Measurements from ENCODE around the gene SERPINA3. TPM values are rescaled to one million over a fixed set of nuclear protein-coding genes. Genes with fewer than 3 reads are reported as not detected.

Gene SERPINA3
- total RNA-seq, 1 donor: not detected

DNA sequence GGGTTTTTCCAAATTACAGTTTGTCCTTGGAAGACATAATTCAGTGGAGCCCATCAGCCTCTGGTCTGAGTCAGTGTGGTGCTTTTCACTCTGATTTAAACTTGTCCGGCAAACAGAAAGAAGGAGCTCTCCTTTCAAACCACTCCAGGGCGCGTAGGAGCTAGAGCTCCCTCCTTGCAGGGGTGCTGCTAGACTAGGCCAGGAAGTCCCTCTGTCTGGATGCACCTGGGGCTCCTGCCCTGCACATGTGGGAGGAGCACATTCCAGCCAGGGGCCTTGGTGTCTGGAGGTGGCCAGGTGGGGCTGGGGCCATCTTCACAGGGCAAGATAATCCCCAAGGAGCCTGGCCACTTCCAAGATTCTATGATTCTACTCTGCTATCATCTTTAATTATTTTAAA lies 3.1 kb downstream of the SERPINA3 start:
- H3K4me3 ChIP-seq (ENCODE audit: low read length): no peak overlapping the region
- no peaks in the 10 kb centered on the region for H3K27me3 ChIP-seq (ENCODE audit: insufficient read depth, low read length)
- no peaks in the 10 kb centered on the region for H3K4me1 ChIP-seq (ENCODE audit: insufficient read depth, low read length)
- peaks cover 6% of the 10 kb centered on the region for H3K9me3 ChIP-seq (ENCODE audit: low read depth, low read length)

DNA sequence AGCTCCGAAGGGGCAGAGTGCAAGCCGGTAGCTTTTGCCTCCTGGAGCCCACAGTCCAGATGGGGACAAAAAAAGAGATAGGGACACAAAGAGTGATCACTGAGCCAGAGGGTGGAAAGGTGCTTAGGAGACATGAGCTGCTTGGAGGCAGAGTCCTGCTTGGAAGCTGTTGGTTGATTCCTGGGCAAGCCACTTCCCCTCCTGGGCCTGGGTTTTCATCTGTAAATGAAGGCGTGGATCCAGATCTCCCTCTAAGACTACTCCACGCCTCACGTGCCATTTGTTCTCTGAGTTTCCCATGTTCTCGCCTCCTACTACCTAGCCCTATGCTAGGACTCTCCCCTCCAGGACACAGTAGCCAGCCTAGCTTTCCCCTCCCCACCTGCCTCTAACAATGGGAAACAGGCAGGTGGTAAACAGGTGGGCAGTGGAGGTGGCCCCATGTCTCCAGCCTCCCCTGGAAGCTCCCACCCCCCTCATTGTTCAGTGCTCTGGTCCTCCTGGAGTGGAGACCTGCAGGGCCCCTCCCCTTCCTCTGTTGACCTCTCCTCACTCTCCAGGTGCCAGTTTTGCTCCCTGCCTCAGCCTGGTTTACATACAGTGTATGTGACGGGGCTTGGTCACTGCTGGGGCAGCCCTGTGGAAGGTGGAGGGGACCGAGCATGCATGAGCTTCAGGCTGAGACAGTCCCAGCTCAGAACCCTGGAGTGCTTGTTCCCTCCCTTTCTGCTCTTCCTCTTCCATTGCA lies 3.8 kb downstream of the SERPINA3 start:
- Histone ChIP-seq H3K4me1 (ENCODE audit: insufficient read depth, low read length) (no peaks in the 10 kb centered on the region), H3K9me3 (ENCODE audit: low read depth, low read length) (peaks cover 6% of the 10 kb centered on the region), H3K27me3 (ENCODE audit: insufficient read depth, low read length) (no peaks in the 10 kb centered on the region), H3K4me3 (ENCODE audit: low read length) (no peak overlapping the region)

DNA sequence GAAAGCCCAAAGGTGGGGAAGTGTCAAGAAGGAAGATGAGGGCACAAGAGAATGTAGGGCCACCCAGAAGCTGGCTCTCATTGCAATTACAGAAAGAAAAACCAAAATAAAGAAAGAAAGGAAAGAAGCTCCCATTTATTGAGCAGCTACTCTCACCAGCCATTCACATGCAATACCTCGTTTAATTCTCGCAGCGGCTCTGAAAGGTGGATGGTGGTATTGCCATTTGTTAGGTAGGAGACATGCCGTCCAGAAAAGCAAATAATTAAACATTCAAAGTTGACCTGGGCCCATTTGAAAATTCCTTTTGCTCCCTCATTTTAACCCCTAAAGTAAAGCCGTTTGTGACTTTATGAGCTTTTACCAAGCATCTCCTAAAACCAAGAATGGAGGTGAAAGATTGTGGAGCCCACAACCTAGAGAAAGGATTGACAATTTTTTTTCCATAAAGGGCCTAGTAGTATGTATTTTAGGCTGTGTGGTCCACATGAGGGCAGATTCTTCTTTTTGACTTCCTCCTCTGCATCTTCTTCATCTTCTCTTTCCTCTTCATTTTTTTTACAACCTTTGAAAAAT lies 5.3 kb downstream of the SERPINA3 start:
- Histone ChIP-seq H3K9me3 (ENCODE audit: low read depth, low read length) (peaks cover 6% of the 10 kb centered on the region), H3K27me3 (ENCODE audit: insufficient read depth, low read length) (no peaks in the 10 kb centered on the region), H3K4me1 (ENCODE audit: insufficient read depth, low read length) (no peaks in the 10 kb centered on the region), H3K4me3 (ENCODE audit: low read length) (no peak overlapping the region)

DNA sequence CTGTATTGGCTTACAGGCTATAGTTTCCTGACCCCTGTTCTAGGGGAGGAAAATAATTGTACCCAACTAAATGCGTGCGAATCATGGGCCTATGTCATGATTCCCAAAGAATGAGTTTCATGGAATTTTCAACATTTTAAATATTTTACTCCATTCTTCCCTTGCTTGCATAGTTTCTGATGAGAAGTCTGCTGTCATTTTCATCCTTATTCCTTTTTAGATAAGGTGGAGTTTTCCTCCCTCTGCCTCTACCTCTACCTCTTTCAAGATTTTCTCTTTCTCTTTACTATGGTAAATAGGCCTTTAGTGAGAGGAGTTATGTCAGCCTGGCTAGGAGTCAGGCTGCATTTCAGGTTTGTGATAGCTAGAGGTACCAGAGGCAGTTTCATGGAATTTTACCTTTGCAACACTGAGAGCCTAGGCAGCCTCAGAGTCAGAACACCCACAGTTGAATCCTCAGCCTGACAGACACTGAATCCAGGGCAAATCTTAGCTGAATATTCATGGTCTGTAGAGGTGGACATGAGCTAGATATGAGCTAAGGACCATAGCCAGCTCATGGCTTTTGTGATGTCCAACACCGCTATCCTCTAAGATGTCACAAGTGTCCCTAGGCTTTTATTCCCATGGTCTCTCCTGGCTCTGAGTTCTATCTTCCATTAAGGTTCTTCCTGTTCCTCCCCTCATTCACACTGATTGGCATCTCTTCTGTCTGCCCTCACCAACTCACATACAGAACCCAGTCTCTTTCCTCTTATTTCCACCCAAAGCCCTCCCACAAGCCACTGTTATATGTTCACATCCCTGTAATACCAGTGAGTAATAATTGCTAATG lies 6.0 kb downstream of the SERPINA3 start:
- H3K9me3 ChIP-seq (ENCODE audit: low read depth, low read length): peaks cover 6% of the 10 kb centered on the region
- H3K27me3 ChIP-seq (ENCODE audit: insufficient read depth, low read length): no peaks in the 10 kb centered on the region
- H3K4me3 ChIP-seq (ENCODE audit: low read length): no peak overlapping the region
- H3K4me1 ChIP-seq (ENCODE audit: insufficient read depth, low read length): no peaks in the 10 kb centered on the region

DNA sequence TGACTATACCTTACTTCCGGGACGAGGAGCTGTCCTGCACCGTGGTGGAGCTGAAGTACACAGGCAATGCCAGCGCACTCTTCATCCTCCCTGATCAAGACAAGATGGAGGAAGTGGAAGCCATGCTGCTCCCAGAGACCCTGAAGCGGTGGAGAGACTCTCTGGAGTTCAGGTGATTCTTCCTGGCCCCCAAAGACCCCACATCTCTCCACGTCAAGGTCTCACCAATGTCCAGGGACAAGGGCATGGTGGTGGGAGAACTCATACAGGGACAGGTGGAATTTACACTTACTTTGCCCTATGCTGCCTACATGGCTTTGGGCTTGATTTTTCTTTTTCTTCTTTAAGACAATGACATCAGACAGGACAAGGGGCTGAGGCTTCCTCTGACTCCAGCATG lies 7.1 kb downstream of the SERPINA3 start:
- no peaks in the 10 kb centered on the region for H3K27me3 ChIP-seq (ENCODE audit: insufficient read depth, low read length)
- H3K4me3 ChIP-seq (ENCODE audit: low read length): no peak overlapping the region
- H3K4me1 ChIP-seq (ENCODE audit: insufficient read depth, low read length): no peaks in the 10 kb centered on the region
- peaks cover 6% of the 10 kb centered on the region for H3K9me3 ChIP-seq (ENCODE audit: low read depth, low read length)

DNA sequence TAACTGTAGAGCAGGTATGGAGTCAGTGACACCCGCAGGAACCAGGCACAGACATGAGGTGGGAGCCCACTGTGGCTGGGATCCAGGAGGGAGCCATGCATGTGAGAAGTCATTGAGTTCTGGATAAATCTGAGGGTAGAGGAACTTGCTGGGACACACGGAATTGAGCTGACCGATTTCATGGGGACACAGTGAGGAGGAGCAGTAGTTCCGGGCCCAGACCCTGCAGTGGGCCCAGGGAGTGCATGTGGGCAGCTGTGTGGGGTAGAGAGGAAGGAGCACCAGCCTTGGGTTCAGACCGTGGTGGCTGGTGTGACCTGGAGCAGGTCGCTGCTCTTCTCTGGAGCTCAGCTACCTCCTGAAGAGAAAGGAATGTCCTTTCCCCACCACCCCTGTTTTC lies 8.4 kb downstream of the SERPINA3 start:
- Histone ChIP-seq H3K4me1 (ENCODE audit: insufficient read depth, low read length) (no peaks in the 10 kb centered on the region), H3K9me3 (ENCODE audit: low read depth, low read length) (peaks cover 6% of the 10 kb centered on the region), H3K4me3 (ENCODE audit: low read length) (no peak overlapping the region), H3K27me3 (ENCODE audit: insufficient read depth, low read length) (no peaks in the 10 kb centered on the region)

DNA sequence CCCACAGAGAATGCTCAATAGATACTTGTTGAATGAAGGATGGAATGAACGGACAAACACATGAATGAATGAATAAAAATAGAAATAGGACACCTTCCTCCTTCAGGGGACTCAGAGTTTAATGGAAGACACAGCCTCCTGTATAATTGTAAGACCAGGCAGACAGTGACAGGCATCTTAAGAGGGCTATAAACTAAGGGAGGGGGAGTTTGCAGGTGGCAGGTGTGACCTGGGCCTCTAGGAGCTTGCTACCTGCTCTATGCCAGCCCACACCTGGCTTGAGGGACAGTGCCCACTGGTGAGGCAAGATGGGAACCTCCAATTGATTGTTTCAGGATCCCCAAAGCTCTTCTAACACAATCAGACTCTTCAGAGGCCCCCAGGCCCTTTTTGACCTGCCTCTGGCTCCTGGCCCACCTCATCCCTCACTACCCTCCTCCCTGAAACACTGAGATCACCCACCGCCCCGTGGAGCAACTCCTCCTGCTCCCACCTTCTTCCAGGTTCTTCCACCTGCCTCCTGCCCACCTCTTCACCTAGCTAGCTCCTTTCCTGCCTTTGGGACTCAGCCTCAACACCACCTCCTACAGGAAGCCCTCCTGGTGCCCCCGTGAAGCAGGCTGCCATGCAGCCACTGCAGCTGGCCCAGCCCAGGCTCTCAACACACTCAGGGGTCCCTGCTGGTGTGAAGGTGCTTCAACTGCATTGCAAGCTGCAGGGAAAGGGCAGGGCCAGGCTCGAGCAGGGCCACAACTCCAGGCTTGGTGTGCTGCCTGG lies 9.4 kb downstream of the SERPINA3 start:
- no peaks in the 10 kb centered on the region for H3K27me3 ChIP-seq (ENCODE audit: insufficient read depth, low read length)
- H3K4me3 ChIP-seq (ENCODE audit: low read length): no peak overlapping the region
- H3K4me1 ChIP-seq (ENCODE audit: insufficient read depth, low read length): no peaks in the 10 kb centered on the region
- peaks cover 6% of the 10 kb centered on the region for H3K9me3 ChIP-seq (ENCODE audit: low read depth, low read length)

DNA sequence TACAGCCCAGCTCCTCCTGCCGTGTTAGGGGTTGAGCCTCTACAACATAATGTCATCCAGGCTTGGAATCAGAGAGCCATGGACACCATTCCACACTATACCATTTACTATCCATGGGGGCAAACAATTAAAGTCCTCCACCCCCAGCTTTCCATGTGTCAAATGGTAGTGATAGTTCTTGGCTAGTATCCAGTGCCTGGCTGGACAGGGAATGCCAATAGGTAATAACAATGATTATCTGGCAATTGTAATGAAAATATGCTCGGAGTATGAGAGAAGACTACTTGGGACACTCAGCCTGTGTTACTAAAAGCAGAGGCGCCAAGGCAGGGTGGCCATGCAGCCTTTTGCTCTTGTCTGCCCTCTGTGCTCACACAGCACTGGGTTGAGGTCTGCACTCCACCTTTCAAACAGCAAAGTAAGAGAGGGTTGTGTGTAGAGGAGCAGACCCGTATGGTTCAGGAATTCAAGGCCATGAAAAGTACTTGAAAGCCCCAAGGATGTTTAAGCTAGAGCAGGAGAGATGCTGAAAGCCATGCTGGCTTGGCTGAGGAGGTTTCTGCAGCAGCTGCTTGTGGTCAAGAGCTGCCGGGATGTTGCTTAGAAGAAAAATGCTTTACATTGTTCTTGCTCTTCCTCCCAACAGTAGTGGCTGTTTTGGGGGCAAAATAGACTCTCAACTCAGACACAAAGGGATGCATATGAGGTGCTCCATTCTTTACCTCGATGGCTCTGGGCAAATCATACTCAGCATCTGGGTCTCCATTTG lies 10.6 kb downstream of the SERPINA3 start:
- no peaks in the 10 kb centered on the region for H3K27me3 ChIP-seq (ENCODE audit: insufficient read depth, low read length)
- peaks cover 6% of the 10 kb centered on the region for H3K9me3 ChIP-seq (ENCODE audit: low read depth, low read length)
- H3K4me1 ChIP-seq (ENCODE audit: insufficient read depth, low read length): no peaks in the 10 kb centered on the region
- H3K4me3 ChIP-seq (ENCODE audit: low read length): no peak overlapping the region

DNA sequence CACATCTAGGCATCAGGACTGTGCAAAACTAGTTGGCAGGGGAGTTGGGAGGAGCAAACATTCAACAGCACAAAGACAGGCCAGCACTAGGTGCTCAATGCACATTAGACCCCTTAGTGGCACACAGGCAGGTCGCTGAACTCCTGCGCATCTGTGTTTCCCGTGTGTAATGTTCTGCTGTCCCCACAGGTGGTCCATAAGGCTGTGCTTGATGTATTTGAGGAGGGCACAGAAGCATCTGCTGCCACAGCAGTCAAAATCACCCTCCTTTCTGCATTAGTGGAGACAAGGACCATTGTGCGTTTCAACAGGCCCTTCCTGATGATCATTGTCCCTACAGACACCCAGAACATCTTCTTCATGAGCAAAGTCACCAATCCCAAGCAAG lies 11.2 kb downstream of the SERPINA3 start:
- Histone ChIP-seq H3K27me3 (ENCODE audit: insufficient read depth, low read length) (no peaks in the 10 kb centered on the region), H3K4me3 (ENCODE audit: low read length) (no peak overlapping the region), H3K4me1 (ENCODE audit: insufficient read depth, low read length) (no peaks in the 10 kb centered on the region), H3K9me3 (ENCODE audit: low read depth, low read length) (peaks cover under 1% of the 10 kb centered on the region)

DNA sequence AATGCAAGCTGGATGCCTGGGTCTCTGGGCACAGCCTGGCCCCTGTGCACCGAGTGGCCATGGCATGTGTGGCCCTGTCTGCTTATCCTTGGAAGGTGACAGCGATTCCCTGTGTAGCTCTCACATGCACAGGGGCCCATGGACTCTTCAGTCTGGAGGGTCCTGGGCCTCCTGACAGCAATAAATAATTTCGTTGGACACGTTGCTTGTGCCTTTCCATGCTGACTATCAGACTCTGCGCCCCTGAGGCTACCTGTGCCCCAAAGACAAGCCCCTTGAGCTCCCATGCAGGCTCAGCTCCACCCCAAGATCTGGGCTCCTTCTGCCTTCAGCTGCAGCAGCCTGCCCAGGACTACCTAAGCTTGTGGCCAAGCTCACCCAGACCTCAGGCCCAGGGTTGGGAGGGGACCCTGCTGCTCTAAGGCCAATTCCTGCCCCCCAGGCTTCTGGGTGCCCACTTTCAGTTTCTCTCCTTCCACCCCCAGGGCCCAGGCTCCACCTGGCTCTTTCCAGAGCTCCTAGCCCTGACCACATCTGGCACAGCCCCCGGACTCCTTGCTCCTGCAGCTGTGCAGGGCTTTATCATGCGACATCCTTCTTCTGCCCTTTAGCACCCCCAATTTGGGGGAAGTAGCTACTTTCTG lies 11.8 kb downstream of the SERPINA3 start:
- Histone ChIP-seq H3K4me1 (ENCODE audit: insufficient read depth, low read length) (no peaks in the 10 kb centered on the region), H3K27me3 (ENCODE audit: insufficient read depth, low read length) (no peaks in the 10 kb centered on the region), H3K9me3 (ENCODE audit: low read depth, low read length) (no peaks in the 10 kb centered on the region), H3K4me3 (ENCODE audit: low read length) (no peak overlapping the region)

DNA sequence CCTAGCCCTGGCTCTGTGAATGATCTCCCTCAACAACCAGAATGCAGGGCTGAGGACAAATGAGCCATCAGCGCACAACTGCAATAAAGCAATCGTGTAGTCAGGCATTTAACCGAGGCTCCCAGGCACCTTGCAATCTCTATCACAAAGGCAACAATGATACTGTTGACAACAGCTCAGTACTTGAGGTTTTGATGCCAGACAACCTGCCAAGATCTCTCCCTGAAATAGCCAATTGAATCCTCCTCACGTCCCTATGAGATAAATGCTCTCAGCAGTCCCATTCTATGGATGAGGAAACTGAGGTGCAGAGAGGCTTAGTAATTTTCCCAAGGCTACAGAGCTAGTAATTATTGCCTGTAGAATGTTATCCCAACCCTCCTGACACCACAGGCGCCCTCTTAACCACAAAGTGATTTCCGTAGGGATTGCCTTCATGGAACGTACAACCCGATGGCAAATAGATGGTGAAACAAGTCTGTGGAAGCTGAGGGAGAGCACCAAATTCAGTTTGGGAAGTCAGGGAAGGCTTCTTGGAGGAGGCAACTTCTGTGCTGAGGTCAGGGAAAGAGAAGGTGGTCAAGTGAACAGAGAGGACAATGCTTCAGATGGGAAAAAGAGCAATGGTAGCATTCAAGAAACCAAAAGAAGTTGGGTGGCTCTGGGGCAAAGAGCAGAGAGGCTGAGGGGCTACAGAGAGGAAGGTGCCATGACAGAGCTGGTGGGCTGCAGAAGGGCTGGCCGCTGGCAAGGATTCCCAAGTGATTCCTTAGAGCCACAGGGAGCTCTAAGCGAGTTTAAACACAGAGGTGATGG lies 12.6 kb downstream of the SERPINA3 start:
- Histone ChIP-seq H3K27me3 (ENCODE audit: insufficient read depth, low read length) (no peaks in the 10 kb centered on the region), H3K9me3 (ENCODE audit: low read depth, low read length) (no peaks in the 10 kb centered on the region), H3K4me3 (ENCODE audit: low read length) (no peak overlapping the region), H3K4me1 (ENCODE audit: insufficient read depth, low read length) (no peaks in the 10 kb centered on the region)

DNA sequence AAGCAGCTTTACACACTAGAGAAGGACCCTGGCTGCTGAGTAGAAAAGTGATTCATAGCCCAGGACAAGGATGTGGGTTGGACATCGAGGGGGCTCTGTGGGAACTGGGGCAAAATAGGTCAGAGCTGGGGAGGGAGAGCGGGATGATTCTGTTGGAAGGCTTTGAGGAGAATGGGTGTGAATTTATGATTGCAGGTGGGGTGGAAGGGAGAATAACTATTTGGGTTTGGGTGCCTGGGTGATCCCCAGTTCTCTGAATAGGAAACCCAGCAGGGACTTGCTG lies 13.1 kb downstream of the SERPINA3 start:
- Histone ChIP-seq H3K4me3 (ENCODE audit: low read length) (no peak overlapping the region), H3K9me3 (ENCODE audit: low read depth, low read length) (no peaks in the 10 kb centered on the region), H3K27me3 (ENCODE audit: insufficient read depth, low read length) (no peaks in the 10 kb centered on the region), H3K4me1 (ENCODE audit: insufficient read depth, low read length) (no peaks in the 10 kb centered on the region)

DNA sequence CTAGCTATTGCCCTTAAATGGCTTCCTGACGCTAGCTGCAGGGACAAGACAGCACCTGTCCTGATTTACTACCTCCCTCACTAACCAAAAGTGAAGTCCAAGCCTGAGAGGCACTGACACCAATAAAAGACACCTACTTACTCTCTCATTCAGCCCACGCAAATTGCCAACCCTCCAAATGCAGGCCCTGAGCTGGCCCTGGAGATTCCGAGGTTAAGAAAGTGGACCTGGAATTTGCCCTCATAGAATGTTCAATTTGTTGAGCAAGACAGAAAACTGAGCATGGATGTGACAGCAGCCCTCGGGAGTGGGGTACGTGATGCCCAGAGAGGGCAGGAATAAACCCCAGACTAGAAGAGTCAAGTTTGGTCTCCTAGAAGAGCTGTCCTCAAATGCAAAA lies 16.4 kb downstream of the SERPINA3 start:
- H3K9me3 ChIP-seq (ENCODE audit: low read depth, low read length): no peaks in the 10 kb centered on the region
- H3K27me3 ChIP-seq (ENCODE audit: insufficient read depth, low read length): no peaks in the 10 kb centered on the region
- H3K4me1 ChIP-seq (ENCODE audit: insufficient read depth, low read length): no peaks in the 10 kb centered on the region
- no peak overlapping the region for H3K4me3 ChIP-seq (ENCODE audit: low read length)

Data from mononuclear cell (primary cell).